Activated CD8-positive, alpha-beta memory T cell treated with anti-CD3 and anti-CD28 coated beads, Interleukin-2, amount 50 U/mL, for 24 hours (primary cell): Measurements from ENCODE around the gene SCD.
"Not testable (repeated sequence)": the region's sequence is repeated elsewhere in the genome, so short reads cannot be mapped to it uniquely, and the experiment has no call there.

Experiments used
- DNase-seq: peaks from one replicate; pipeline ENCODE4 v3.0.0-alpha.2; 2020; ENCODE audit errors: extremely low read depth

SCD gene

DNA sequence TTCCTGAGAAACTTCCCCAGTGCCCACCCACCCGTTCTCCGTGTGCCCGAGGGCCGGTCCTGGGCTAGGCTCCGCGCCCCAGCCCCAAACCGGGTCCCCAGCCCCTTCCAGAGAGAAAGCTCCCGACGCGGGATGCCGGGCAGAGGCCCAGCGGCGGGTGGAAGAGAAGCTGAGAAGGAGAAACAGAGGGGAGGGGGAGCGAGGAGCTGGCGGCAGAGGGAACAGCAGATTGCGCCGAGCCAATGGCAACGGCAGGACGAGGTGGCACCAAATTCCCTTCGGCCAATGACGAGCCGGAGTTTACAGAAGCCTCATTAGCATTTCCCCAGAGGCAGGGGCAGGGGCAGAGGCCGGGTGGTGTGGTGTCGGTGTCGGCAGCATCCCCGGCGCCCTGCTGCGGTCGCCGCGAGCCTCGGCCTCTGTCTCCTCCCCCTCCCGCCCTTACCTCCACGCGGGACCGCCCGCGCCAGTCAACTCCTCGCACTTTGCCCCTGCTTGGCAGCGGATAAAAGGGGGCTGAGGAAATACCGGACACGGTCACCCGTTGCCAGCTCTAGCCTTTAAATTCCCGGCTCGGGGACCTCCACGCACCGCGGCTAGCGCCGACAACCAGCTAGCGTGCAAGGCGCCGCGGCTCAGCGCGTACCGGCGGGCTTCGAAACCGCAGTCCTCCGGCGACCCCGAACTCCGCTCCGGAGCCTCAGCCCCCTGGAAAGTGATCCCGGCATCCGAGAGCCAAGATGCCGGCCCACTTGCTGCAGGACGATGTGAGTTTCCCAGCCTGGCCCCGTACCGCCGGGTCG lies at the start of gene SCD:
SCD (plus strand) TSS at position 469 of the 803 bp plus-strand sequence; CDS start at position 741, 272 bp downstream.
- DNase-seq: peak; percentile 64

DNA sequence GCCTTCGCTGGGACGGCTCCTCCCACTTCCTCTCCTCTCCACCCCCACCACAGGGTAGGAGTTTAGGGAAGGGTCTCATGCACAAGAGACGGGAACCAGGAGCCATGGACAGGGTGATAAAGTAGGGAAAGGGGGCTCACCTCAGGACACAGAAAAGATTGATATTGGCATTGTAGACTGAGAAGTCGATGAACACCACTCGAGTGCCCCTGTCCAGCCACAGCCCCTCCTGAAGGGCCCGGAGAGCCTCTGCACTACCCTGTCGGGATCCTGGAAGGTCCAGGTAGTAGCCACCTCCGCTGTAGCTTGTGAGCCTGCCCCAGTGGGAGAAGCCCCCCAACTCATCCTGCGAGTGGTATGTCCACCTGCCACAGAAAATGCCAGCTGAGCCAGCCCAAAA lies 49.8 kb upstream of the SCD start:
- no peak for DNase-seq

DNA sequence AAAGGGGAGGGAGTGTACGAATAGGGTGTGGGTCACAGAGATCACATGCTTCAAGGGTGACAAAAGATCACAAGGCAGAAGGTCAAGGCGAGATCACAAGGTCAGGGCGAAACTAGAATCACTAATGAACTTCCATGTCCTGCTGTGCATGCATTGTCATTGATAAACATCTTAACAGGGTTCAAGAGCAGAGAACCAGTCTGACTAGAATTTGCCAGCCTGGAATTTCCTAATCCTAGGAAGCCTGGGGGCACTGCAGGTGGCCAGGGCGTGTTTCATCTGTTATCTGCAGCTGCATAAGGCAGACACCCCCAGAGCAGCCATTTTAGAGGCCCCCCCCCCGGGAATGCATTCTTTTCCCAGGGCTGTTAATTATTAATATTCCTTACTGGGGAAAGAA lies 45.9 kb upstream of the SCD start:
- DNase-seq: not testable (repeated sequence)

DNA sequence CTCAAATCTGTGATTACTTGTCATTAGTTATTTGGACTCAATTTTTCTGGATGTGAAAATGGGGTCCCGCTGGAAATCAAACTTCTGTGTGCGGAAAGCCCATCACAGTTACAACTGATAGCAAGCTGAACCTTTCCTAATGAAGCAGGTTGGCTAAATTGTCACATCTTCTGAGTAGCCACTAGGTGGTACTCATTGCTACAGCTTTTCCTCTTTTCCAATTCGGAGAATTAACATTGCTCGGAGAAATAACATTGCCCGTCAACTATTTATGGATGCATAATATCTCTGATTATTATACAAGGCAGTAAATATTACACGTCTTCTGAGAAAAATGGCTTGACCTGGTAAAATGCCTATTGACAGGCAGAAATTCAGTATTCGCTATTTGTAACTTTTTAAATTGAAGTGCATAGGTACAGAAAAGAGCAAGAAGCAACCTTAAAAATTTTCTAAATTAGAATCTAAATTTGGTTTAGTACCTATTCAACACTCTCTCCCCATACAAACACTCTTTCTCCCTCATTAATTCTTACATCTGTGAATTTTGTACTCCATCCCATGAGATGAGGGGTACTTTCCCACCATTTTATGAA lies 43.2 kb upstream of the SCD start:
- no peak for DNase-seq

DNA sequence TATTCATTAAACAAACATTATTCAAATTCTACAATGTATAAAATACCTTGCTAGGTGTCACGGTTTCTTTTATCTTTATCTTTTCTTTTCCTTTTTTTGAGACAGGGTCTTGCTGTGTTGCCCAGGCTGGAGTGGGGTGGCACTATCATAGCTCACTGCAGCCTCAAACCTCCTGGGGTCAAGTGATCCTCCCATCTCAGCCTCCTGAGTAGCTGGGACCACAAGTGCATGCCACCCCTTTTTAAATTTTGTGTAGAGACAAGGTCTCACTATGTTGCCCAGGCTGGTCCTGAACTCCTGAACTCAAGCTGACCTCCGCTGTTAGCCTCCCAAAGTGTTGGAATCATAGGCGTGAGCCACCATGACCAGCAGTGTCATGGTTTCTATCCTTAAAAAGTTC lies 42.6 kb upstream of the SCD start:
- no peak for DNase-seq

DNA sequence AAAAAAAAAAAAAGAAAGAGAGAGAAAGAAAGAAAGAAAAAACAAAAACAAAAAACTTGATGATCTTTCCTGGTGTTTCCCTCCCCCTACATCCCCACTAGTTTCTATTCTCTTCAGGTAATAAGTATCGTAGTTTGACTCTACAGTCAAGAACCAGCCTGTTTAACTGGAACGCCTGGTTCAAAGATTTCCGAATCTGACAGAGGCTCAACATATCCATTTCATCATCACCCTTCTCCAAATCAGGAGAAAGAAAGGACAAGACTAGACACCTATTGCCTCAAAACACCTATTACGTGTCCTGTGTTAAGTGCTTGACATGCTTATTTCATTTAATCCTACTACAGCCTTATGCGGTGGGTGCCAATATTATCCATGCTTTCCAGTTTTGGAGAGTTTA lies 40.2 kb upstream of the SCD start:
- no peak for DNase-seq

DNA sequence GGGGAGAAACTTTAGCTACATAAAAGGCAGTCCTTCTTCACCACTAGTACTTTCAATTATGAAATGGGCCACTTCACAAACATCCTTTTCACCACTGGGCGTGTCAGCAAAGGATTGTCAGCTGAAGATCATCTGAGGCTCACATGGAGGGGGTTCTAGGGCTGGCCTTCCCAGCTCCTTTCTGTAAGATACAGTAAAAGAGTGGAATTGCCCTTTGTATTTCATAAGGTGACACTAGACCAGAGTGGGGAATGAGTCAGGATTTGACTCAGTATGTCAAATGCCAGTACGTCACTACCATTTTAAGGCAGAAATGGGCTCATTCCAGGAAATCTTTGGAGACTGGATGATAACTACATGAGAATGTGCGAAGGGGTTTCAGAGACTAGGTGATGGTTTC lies 39.3 kb upstream of the SCD start:
- DNase-seq: no peak

DNA sequence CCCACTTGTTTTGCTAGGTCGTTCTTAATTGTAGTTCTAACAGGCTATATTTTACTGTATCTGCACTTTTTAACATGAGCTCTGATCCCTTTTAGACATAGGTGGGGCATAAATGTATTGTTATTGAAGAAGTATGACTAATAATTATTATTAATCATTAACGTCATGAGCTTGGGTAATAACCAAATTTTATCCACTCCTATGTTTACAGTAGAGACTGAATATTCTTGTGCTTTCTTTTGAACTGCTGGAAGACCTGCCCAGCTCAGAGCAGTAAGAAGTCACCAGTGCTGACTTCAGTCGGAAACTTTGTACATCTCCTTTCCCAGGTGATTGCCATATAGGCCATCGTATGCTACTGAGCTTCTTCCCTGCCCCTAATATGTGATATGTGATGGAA lies 35.7 kb upstream of the SCD start:
- no peak for DNase-seq

DNA sequence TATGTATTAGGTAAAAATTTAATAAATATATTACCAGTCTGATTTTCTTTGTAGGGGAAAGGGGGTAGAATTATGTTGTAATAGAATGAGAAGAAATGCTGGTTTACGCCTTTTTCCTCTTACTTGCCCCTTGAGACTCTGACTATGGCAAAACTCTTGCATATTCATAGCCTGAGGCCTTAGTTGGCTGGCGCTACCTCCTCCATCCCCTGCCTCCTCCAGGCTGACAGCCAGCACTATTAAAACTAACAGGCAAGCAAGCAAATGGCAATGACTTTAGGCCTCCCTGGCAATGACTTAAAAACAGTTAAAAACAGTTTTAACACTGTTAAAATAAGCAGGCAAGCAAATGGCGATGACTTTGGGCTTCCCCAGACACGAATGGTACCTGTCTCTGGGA lies 31.4 kb upstream of the SCD start:
- no peak for DNase-seq

DNA sequence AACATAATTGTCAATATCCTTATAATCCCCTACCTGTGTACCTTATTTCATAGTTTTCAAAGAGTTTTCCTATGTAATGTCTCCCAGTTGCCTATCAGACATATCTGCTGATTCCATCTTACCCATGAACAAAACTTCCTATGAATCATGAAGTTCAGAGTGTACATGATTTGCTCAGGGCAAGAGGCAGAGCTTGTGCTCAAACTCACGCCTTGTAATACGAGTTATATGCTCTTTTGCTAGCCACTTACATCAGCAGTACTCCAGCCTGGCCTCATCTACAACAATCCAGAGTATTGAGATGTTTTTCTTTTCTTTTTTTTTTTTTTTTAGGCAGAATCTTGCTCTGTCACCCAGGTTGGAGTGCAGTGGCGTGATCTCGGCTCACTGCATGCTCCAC lies 28.8 kb upstream of the SCD start:
- DNase-seq: no peak

DNA sequence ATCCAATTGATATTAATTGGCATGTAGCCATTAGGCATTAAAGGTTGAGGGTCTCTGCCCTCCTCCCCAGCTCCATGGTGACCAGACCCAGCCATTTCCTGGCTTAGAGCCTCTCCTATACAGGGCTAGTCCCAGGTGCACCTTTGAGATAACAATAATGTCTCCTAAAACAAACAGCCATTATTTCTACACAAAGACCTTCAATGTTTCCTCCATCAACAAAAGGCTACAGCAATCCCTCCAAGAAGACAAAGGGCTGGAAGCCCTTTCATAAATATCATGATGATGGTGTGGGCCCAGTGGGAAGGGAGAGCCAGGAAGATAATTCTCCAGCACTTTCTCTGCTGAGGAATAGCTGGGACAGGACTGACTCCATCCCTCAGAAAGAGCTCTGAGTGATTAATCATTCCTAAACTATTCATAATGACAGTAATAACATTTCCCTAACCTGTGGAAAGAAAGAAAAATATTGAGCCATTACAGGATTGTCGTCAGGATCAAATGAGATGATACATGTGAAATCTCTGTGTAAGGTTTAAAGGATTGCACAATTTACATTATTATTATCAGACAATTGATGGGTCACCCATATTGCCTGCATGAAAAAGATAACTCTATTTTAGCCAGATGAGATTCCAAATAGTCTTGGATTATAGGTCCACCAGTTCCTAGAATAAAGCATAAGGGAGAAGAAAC lies 27.2 kb upstream of the SCD start:
- no peak for DNase-seq

DNA sequence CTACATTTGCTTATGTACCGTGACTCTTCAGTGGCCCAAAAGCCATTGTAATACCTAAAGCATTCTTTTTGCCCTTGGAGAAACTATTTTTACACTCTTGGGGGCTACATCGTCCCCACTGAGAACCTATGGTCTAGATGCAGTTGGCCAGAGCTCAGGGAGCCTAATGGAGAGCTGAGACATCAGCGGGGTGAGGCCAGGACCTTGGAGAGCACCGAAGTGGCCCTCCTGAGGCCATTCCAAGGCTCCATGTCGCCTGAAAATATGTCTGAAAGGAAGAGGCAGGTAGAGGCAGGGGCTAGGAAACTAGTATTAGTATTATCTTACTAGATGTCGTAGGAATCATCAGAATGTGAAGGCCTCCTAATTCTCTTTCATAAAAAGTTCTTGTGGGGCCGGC lies 21.9 kb upstream of the SCD start:
- no peak for DNase-seq

DNA sequence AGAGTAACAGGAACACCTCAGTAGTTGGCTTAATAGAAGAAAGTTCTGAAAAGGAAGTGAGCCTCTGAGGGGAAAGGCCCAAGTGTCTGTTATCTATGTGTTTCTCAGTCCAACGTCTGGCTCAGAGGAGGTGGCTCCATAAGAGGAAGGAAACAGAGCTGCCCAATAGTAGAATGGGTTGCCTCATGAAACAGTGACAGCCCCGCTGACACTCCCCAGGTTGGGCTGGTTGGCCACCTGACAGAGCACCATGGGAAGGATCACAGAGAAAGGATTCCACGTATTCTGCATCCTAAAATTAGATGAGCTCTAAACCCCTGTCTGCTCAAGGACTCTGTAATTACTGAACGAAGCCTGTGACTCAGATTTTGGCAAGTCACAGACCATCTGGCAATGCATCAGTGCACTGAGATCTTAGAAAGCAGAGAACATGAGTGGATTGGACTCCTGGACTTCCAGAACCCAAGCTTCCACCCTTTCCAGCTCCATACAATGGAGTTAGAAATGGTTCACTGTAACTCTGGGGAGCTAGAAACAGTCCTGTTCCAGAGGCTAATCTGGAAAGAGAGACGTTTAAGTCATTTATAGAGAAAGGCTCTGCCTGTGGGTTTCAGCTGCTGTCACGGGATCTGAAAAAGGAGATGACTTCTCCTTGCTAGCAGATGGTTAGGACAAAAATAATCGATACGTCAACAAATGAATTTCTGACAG lies 19.9 kb upstream of the SCD start:
- DNase-seq: no peak

DNA sequence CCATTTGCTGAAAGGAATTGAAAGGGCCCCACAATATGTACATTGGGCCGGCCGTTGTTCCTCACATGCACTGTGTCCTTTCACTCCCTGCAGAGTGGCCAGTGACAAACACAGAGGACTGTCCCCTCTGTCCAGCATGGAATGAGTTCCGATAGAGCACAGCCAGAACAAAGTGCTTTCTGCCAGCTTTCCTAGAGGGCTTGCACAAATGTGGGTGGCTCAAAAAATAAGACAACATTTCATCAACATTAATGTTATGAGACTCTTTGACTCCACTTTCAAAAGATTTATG lies 19.4 kb upstream of the SCD start:
- no peak for DNase-seq

DNA sequence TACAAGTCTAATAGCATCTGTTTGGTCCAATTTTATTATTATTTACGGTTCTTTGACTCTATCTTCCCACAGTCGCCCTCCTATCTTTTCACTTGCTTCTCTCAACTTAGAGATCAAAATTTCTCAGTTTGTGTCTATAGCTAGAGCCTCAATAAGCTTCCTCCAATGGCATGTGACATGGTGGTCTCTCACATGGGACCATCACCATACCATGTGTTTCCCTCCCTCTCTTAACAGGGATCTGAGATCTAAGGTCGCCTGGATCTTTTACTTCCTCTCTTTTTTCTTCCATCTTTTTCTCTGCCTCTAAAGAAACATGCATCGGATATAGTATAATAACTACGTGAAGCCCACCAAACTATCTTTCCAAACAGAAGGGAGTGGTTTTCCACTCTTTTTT lies 18.8 kb upstream of the SCD start:
- no peak for DNase-seq

DNA sequence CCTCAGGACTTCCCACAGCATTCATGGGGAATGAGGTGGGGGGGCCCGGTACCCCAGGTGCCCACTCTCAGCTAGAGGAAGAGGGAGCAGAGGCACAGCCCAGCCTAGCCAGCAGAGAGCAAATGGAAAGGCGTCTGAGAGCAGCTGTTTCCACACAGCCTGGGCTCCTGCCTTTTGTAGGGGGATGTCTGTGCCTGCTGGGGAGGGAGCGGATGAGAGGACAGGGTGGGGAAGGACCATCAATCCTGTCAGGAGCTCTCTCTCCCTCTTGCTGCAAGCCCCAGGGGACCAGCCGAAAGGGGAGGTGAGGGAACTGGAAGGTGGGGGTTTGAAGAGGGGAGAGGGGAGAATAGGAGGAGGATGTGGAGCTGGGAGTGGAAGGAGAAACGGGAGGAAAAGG lies 17.0 kb upstream of the SCD start, which contains the start of gene PKD2L1:
PKD2L1 (minus strand) TSS at position 150 of the 400 bp plus-strand sequence; CDS start at position 25, 125 bp downstream.
- no peak for DNase-seq

DNA sequence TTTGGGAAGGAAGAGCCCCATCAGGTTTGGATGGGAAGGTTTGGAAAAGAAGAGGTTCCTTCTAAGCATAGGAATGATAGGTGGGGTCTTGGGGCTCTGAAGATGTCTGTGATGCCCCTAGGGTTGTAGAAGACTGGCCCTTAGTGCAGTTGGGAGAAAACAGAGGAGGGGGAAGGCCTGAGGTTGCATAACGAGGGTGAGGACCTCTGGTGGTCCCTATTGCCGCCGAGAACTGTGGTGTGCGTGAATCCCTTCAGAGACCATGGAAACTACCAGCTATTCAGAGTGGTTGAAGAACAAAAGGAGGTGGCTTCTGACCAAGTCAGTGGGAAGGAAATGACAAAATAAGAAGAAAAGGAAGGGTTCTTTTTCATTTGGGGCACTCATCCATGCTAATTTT lies 13.9 kb upstream of the SCD start:
- no peak for DNase-seq

DNA sequence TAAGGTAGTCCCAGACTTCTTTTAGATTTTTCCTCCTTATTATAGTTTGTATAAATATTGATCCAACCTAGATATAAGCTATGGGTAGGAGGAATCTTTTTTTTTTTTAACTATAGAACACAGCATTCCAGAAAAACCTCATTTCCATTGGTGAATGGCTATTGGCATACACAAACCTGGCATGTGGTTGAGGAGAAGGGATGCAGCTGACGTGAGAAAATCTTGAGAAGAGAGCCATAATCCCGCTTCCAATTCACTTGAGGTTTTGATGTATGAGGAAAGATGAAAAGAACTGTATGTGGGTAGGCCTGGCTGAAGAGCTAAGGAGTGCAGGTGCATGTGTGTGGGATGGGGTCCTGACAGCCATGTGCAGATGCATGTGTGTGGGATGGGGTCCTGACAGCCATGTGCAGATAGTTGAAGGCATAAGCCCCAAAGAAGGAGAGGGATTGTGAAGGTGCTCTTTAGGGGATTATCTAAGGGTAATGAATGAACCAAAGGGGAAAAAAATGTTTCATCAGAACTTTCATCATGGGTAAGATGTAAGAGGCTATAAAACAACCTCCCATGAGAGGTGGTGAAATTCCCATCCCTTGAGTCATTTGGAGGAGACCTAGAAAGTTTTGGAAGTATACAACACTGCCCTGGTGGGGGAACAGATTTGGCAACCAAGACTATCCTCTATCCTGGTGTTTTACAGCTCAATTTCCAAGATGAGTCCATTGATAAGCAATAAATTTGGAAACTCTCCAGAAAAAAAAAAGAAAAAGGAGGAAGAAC lies 13.2 kb upstream of the SCD start:
- no peak for DNase-seq

DNA sequence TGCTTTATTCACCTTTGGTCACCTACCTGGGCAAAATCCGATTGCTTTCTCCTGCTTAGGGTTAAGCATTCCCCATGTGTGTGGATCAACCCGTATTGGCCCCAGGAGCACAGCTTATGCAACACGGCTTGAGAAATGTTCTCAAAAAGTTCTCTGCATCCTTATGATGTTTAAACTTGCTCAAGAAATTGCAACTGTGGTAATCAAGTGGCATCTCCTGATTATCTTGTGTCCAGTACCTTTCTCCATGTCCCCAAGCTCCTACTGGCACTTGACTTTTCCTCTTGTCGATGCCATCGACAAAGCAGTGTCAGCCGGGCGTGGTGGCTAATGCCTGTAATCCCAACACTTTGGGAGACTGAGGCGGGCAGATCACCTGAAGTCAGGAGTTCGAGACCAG lies 12.3 kb upstream of the SCD start:
- DNase-seq: no peak

DNA sequence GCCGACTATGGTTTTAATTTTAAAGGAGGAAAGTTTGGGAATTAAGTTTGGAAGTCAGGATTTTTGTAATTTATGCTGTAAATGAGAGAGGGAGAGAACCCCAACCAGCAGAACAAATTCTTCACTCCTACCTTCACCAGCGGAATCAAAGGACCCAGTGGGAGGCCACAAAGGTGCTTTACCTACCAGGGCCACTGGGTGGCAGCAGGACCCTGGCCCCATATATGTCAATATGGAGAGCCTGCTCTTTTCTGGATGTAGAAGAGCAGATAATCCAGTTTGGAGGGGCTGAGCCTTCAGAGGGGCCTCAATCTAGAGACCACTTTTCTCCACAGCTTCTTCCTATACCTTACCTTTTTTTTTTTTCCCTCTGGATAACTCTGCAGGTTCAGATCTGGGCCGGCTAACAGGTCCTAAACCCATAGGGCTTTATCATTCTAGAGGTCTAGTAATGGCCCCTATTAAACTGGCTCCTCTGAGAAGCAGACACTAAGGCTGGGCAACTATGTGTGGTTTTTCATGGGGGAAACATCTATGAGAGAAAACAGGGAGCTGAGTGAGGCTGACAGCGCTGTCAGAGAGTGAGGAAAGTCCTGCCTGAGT lies 8.5 kb upstream of the SCD start:
- peak; percentile 61 for DNase-seq

DNA sequence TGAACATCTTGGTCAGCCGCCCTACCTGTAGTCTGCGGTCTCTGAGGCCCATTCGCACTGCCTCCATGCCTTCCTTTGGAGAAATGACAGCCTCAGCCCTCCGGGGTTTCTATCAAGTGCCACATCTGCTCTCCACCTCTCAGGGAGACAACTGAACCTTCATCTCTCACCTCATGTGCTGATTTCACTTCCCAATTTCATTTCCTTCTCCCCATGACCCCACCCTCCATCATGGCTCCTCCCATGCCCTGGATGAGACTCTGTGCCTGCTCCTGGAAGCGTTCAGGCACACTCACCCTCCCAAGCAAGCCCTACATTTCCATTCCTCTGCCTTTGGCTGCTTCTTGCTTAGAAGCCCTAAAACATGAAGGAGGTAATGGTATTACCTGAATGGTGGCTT lies 7.8 kb upstream of the SCD start:
- DNase-seq: no peak
